T-helper 17 cell (primary cell): ENCODE results near the gene IGFALS. TPM values are rescaled to one million over a fixed set of nuclear protein-coding genes. Genes with fewer than 3 reads are reported as not detected.

Source experiments
- ATAC-seq: fragments of 150-1000 bp; cut with Tn5 transposase; 2 replicates; pipeline ENCODE4 v1.10.0; 2021; ENCODE audit warnings: mild to moderate bottlenecking, moderate library complexity
- DNase-seq, 3 donors: peaks; one replicate each; pipeline versions ENCODE4 v3.0.0 to v3.0.0-alpha.2; 2020 to 2021
- H3K9me3 ChIP-seq: one replicate; pipeline ENCODE4 v1.7.0; 2013; ENCODE audit warnings: low read length, mild to moderate bottlenecking; ENCODE audit not compliant: control insufficient read depth, poor library complexity, severe bottlenecking
- H3K27ac Mint-ChIP-seq: one replicate; pipeline ENCODE4 v1.8.0; 2022; ENCODE audit warnings: mild to moderate bottlenecking, moderate library complexity, mixed read lengths
- H3K27me3 Mint-ChIP-seq: one replicate; pipeline ENCODE4 v1.8.0; 2022; ENCODE audit warnings: mixed read lengths
- H3K36me3 Mint-ChIP-seq: one replicate; pipeline ENCODE4 v1.8.0; 2022; ENCODE audit warnings: low read depth, mixed read lengths
- H3K4me1 Mint-ChIP-seq: one replicate; pipeline ENCODE4 v1.8.0; 2022; ENCODE audit warnings: mild to moderate bottlenecking, mixed read lengths
- H3K4me3 Mint-ChIP-seq: one replicate; pipeline ENCODE4 v1.8.0; 2022; ENCODE audit warnings: mild to moderate bottlenecking, moderate library complexity, mixed read lengths
- total RNA-seq, 4 donors: library from RNA in 2 of 4; stranded (reverse) in 2 of 4; gene quantifications; one replicate each; pipeline ENCODE4 v1.2.3 and lab custom pipeline; 2022 to 2026

The IGFALS gene
- total RNA-seq, 2 donors from 2014 or later, result 0.25 to 0.55 TPM

- peaks cover 11% of the 10 kb centered on the region for H3K4me1 Mint-ChIP-seq
- H3K36me3 Mint-ChIP-seq, result no peaks in the 10 kb centered on the region
- DNase-seq (no peak), ATAC-seq (no peak)
- H3K27ac Mint-ChIP-seq, result peak overlapping the region; percentile 62
- no peaks in the 10 kb centered on the region for H3K9me3 ChIP-seq
- no peak overlapping the region for H3K4me3 Mint-ChIP-seq
- no peaks in the 10 kb centered on the region for H3K27me3 Mint-ChIP-seq
Measured at GRCh38 chr16:1767116-1767994, 26.1 kb downstream of the IGFALS start.

- no peaks in the 10 kb centered on the region for H3K36me3 Mint-ChIP-seq
- no peak for ATAC-seq
- H3K4me1 Mint-ChIP-seq, result peaks cover 5% of the 10 kb centered on the region
- H3K27ac Mint-ChIP-seq, result no peak overlapping the region
- H3K27me3 Mint-ChIP-seq, result no peaks in the 10 kb centered on the region
- DNase-seq, result no peak
- H3K9me3 ChIP-seq, result no peaks in the 10 kb centered on the region
- no peak overlapping the region for H3K4me3 Mint-ChIP-seq
Measured at GRCh38 chr16:1766701-1767100, 26.8 kb downstream of the IGFALS start.

- no peaks in the 10 kb centered on the region for H3K9me3 ChIP-seq
- no peaks in the 10 kb centered on the region for H3K36me3 Mint-ChIP-seq
- H3K4me3 Mint-ChIP-seq, result no peak overlapping the region
- no peaks in the 10 kb centered on the region for H3K27me3 Mint-ChIP-seq
- no peak overlapping the region for H3K27ac Mint-ChIP-seq
- H3K4me1 Mint-ChIP-seq, result peaks cover 5% of the 10 kb centered on the region
- no peak for ATAC-seq
- no peak for DNase-seq
Measured at GRCh38 chr16:1766231-1766630, 27.3 kb downstream of the IGFALS start.

- H3K9me3 ChIP-seq, result no peaks in the 10 kb centered on the region
- H3K27me3 Mint-ChIP-seq, result no peaks in the 10 kb centered on the region
- H3K27ac Mint-ChIP-seq, result no peak overlapping the region
- peaks cover 5% of the 10 kb centered on the region for H3K4me1 Mint-ChIP-seq
- ATAC-seq (no peak), DNase-seq (no peak)
- no peak overlapping the region for H3K4me3 Mint-ChIP-seq
- no peaks in the 10 kb centered on the region for H3K36me3 Mint-ChIP-seq
Measured at GRCh38 chr16:1765826-1766225, 27.7 kb downstream of the IGFALS start.

- H3K9me3 ChIP-seq, result no peaks in the 10 kb centered on the region
- Mint-ChIP-seq H3K4me1 (peaks cover 4% of the 10 kb centered on the region), H3K27ac (no peak overlapping the region), H3K4me3 (no peak overlapping the region), H3K27me3 (no peaks in the 10 kb centered on the region), H3K36me3 (no peaks in the 10 kb centered on the region)
- DNase-seq (no peak), ATAC-seq (no peak)
Measured at GRCh38 chr16:1764971-1765370, 28.5 kb downstream of the IGFALS start.

- H3K36me3 Mint-ChIP-seq, result no peaks in the 10 kb centered on the region
- no peaks in the 10 kb centered on the region for H3K27me3 Mint-ChIP-seq
- no peak overlapping the region for H3K27ac Mint-ChIP-seq
- H3K9me3 ChIP-seq, result no peaks in the 10 kb centered on the region
- no peak overlapping the region for H3K4me3 Mint-ChIP-seq
- peaks cover 2% of the 10 kb centered on the region for H3K4me1 Mint-ChIP-seq
- DNase-seq (no peak), ATAC-seq (no peak)
Measured at GRCh38 chr16:1763521-1764511, 29.7 kb downstream of the IGFALS start.

GRCh38 chr16:1762879-1763520, 30.5 kb downstream of the IGFALS start:
- no peak for DNase-seq
- no peak overlapping the region for H3K27ac Mint-ChIP-seq
- H3K9me3 ChIP-seq, result no peaks in the 10 kb centered on the region
- no peak overlapping the region for H3K4me3 Mint-ChIP-seq
- no peak for ATAC-seq
- H3K27me3 Mint-ChIP-seq, result no peaks in the 10 kb centered on the region
- peaks cover 2% of the 10 kb centered on the region for H3K4me1 Mint-ChIP-seq
- no peaks in the 10 kb centered on the region for H3K36me3 Mint-ChIP-seq

GRCh38 chr16:1762196-1762878, 31.2 kb downstream of the IGFALS start:
- Mint-ChIP-seq H3K36me3 (no peaks in the 10 kb centered on the region), H3K27me3 (no peaks in the 10 kb centered on the region), H3K27ac (no peak overlapping the region), H3K4me3 (no peak overlapping the region), H3K4me1 (peaks cover 5% of the 10 kb centered on the region)
- ATAC-seq (no peak), DNase-seq (no peak)
- no peaks in the 10 kb centered on the region for H3K9me3 ChIP-seq

- no peaks in the 10 kb centered on the region for H3K36me3 Mint-ChIP-seq
- no peak for DNase-seq
- no peaks in the 10 kb centered on the region for H3K27me3 Mint-ChIP-seq
- H3K9me3 ChIP-seq, result no peaks in the 10 kb centered on the region
- H3K27ac Mint-ChIP-seq, result peak overlapping the region; percentile 68
- ATAC-seq, result no peak
- no peak overlapping the region for H3K4me3 Mint-ChIP-seq
- H3K4me1 Mint-ChIP-seq, result peaks cover 6% of the 10 kb centered on the region
Measured at GRCh38 chr16:1761751-1762150, 31.8 kb downstream of the IGFALS start.

GRCh38 chr16:1760911-1761310, 32.6 kb downstream of the IGFALS start:
- Mint-ChIP-seq H3K4me1 (peaks cover 8% of the 10 kb centered on the region), H3K27me3 (no peaks in the 10 kb centered on the region), H3K4me3 (no peak overlapping the region), H3K36me3 (no peaks in the 10 kb centered on the region), H3K27ac (peak overlapping the region; percentile 68)
- no peaks in the 10 kb centered on the region for H3K9me3 ChIP-seq
- ATAC-seq (no peak), DNase-seq (no peak)

- Mint-ChIP-seq H3K4me3 (no peak overlapping the region), H3K27ac (no peak overlapping the region), H3K36me3 (no peaks in the 10 kb centered on the region), H3K4me1 (peaks cover 10% of the 10 kb centered on the region), H3K27me3 (no peaks in the 10 kb centered on the region)
- H3K9me3 ChIP-seq, result no peaks in the 10 kb centered on the region
- ATAC-seq, result no peak
- DNase-seq, result no peak
Measured at GRCh38 chr16:1759511-1759910, 34.0 kb downstream of the IGFALS start.

GRCh38 chr16:1758923-1759322, 34.6 kb downstream of the IGFALS start:
- ATAC-seq (no peak), DNase-seq (no peak)
- Mint-ChIP-seq H3K36me3 (no peaks in the 10 kb centered on the region), H3K4me3 (no peak overlapping the region), H3K27ac (no peak overlapping the region), H3K4me1 (peaks cover 10% of the 10 kb centered on the region), H3K27me3 (no peaks in the 10 kb centered on the region)
- H3K9me3 ChIP-seq, result no peaks in the 10 kb centered on the region
